WERI-Rb-1 (cell line): ENCODE data around the gene FBXW4.

Experiments
- DNase-seq: peaks from one replicate; pipeline ENCODE4 v3.0.0-alpha.2; 2020
- H3K27ac ChIP-seq: fragments of 250-450 bp; sonication (Bioruptor Pico); 2 replicates; pipeline ENCODE4 v1.5.1; 2020; ENCODE audit warnings: mild to moderate bottlenecking, moderate library complexity
- H3K27me3 ChIP-seq: fragments of 250-450 bp; sonication (Bioruptor Pico); 2 replicates; pipeline ENCODE4 v1.5.1; 2021; ENCODE audit warnings: mild to moderate bottlenecking, low read depth, moderate library complexity; ENCODE audit not compliant: insufficient read depth, severe bottlenecking
- H3K36me3 ChIP-seq: fragments of 250-450 bp; sonication (Bioruptor Pico); 2 replicates; pipeline ENCODE4 v1.5.1; 2020; ENCODE audit warnings: mild to moderate bottlenecking, moderate library complexity
- H3K4me3 ChIP-seq: 2 replicates; pipeline ENCODE4 v1.5.1; 2011; ENCODE audit warnings: low read depth, mild to moderate bottlenecking, control low read depth, low read length
- H3K9me3 ChIP-seq: fragments of 250-450 bp; sonication (Bioruptor Pico); 2 replicates; pipeline ENCODE4 v1.5.1; 2021; ENCODE audit warnings: mild to moderate bottlenecking, moderate library complexity; ENCODE audit not compliant: severe bottlenecking
- CTCF ChIP-seq: IDR thresholded peaks from 2 replicates; pipeline ENCODE4 v1.5.1; 2011; ENCODE audit warnings: low read depth, mild to moderate bottlenecking, control low read depth, inconsistent platforms, low read length

FBXW4 gene

GRCh38 chr10:101686133-101686925 is 8.6 kb downstream of the FBXW4 start:
- no peak overlapping the region for H3K27ac ChIP-seq
- no peak for DNase-seq
- H3K9me3 ChIP-seq, result no peaks in the 10 kb centered on the region
- no peak for TF ChIP-seq CTCF
- no peaks in the 10 kb centered on the region for H3K36me3 ChIP-seq
- H3K4me3 ChIP-seq, result no peak overlapping the region
- H3K27me3 ChIP-seq, result no peaks in the 10 kb centered on the region

GRCh38 chr10:101684782-101685181 is 10.2 kb downstream of the FBXW4 start:
- Histone ChIP-seq H3K27ac (no peak overlapping the region), H3K27me3 (no peaks in the 10 kb centered on the region), H3K9me3 (no peaks in the 10 kb centered on the region), H3K4me3 (no peak overlapping the region), H3K36me3 (no peaks in the 10 kb centered on the region)
- DNase-seq, result no peak
- TF ChIP-seq CTCF, result no peak

GRCh38 chr10:101683276-101683675 is 11.7 kb downstream of the FBXW4 start:
- H3K27ac ChIP-seq, result no peak overlapping the region
- H3K27me3 ChIP-seq, result no peaks in the 10 kb centered on the region
- H3K9me3 ChIP-seq, result no peaks in the 10 kb centered on the region
- H3K4me3 ChIP-seq, result no peak overlapping the region
- no peak for TF ChIP-seq CTCF
- DNase-seq, result no peak
- no peaks in the 10 kb centered on the region for H3K36me3 ChIP-seq

GRCh38 chr10:101682172-101682825 is 12.7 kb downstream of the FBXW4 start:
- Histone ChIP-seq H3K36me3 (no peaks in the 10 kb centered on the region), H3K27me3 (no peaks in the 10 kb centered on the region), H3K4me3 (no peak overlapping the region), H3K27ac (no peak overlapping the region), H3K9me3 (no peaks in the 10 kb centered on the region)
- TF ChIP-seq CTCF, result no peak
- DNase-seq, result no peak

GRCh38 chr10:101676565-101676964 is 18.4 kb downstream of the FBXW4 start:
- Histone ChIP-seq H3K4me3 (no peak overlapping the region), H3K36me3 (peaks cover 2% of the 10 kb centered on the region), H3K27me3 (no peaks in the 10 kb centered on the region), H3K9me3 (no peaks in the 10 kb centered on the region), H3K27ac (no peak overlapping the region)
- no peak for DNase-seq
- no peak for TF ChIP-seq CTCF
